K562 (cell line): ENCODE data around the gene ZFP3. TPM values are rescaled to one million over a fixed set of nuclear protein-coding genes. Genes with fewer than 3 reads are reported as not detected.

Experiments used
- AFF1 ChIP-seq, 2 experiments: fragments of 450-650 bp; IDR thresholded peaks; 2 replicates each; pipeline ENCODE4 v1.6.1; 2018; ENCODE audit warnings: mild to moderate bottlenecking in 2 of 2, low read depth in 1 of 2; ENCODE audit not compliant: partially characterized antibody in 2 of 2
- BRD4 ChIP-seq: fragments of 200-600 bp; sonication (generic); IDR thresholded peaks from 2 replicates; pipeline ENCODE4 v1.6.1; 2017; ENCODE audit warnings: inconsistent platforms
- CBFA2T3 ChIP-seq: fragments of 450-650 bp; IDR thresholded peaks from 2 replicates; pipeline ENCODE4 v1.6.1; 2017
- E2F5 ChIP-seq: sonication (generic); formaldehyde crosslinking; IDR thresholded peaks from 2 replicates; pipeline ENCODE4 v1.8.0; 2022; ENCODE audit warnings: mild to moderate bottlenecking, missing genetic modification reagents
- FOS ChIP-seq: IDR thresholded peaks from 3 replicates; pipeline ENCODE4 v1.6.1; 2011; ENCODE audit not compliant: insufficient read length; ENCODE audit errors: extremely low read depth
- FOXA3 ChIP-seq, 2 experiments: fragments of 450-650 bp in 1 of 2; sonication (generic) in 1 of 2; formaldehyde crosslinking; IDR thresholded peaks in 1 of 2; conservative IDR thresholded peaks in 1 of 2; 2 replicates each; pipeline versions ENCODE4 v1.4.0 to v1.8.0; 2020 to 2022; ENCODE audit warnings: mild to moderate bottlenecking in 2 of 2, missing genetic modification reagents in 1 of 2
- FOXJ3 ChIP-seq: sonication (generic); formaldehyde crosslinking; IDR thresholded peaks from 2 replicates; pipeline ENCODE4 v1.4.0; 2020; ENCODE audit warnings: mild to moderate bottlenecking, missing genetic modification reagents
- HMG20A ChIP-seq: fragments of 450-650 bp; formaldehyde crosslinking; conservative IDR thresholded peaks from 2 replicates; pipeline ENCODE4 v1.4.0; 2020; ENCODE audit warnings: mild to moderate bottlenecking, mixed read lengths
- HMG20B ChIP-seq: fragments of 250-450 bp; sonication (Bioruptor Pico); IDR thresholded peaks from 2 replicates; pipeline ENCODE4 v1.5.0; 2021; ENCODE audit warnings: mild to moderate bottlenecking
- NFATC3 ChIP-seq: fragments of 450-650 bp; IDR thresholded peaks from 2 replicates; pipeline ENCODE4 v1.6.1; 2017; ENCODE audit warnings: mild to moderate bottlenecking
- PBX2 ChIP-seq, 2 experiments: IDR thresholded peaks in 1 of 2; conservative IDR thresholded peaks in 1 of 2; 2 replicates each; pipeline ENCODE4 v1.6.1; 2016; ENCODE audit warnings: low read depth in 2 of 2, mild to moderate bottlenecking in 1 of 2, missing compliant biosample characterization in 1 of 2, missing genetic modification characterization in 1 of 2, moderate library complexity in 1 of 2
- PHF20 ChIP-seq: fragments of 450-650 bp; IDR thresholded peaks from 2 replicates; pipeline ENCODE4 v1.6.1; 2018; ENCODE audit not compliant: partially characterized antibody
- POLR2B ChIP-seq: fragments of 450-650 bp; IDR thresholded peaks from 2 replicates; pipeline ENCODE4 v1.6.1; 2018; ENCODE audit warnings: low read depth; ENCODE audit not compliant: partially characterized antibody
- SMARCA5 ChIP-seq: fragments of 450-650 bp; IDR thresholded peaks from 2 replicates; pipeline ENCODE4 v1.6.1; 2016
- UBTF ChIP-seq, 2 experiments: IDR thresholded peaks; 2 replicates each; pipeline ENCODE4 v1.6.1; 2012; ENCODE audit warnings: improper control_type of control experiment in 2 of 2, low read depth in 2 of 2, low read length in 2 of 2, borderline replicate concordance in 1 of 2
- ZFX ChIP-seq: sonication (generic); formaldehyde crosslinking; IDR thresholded peaks from 2 replicates; pipeline ENCODE4 v1.8.0; 2022; ENCODE audit warnings: mild to moderate bottlenecking, missing genetic modification reagents, moderate library complexity
- ZNF239 ChIP-seq: fragments of 250-450 bp; sonication (Bioruptor Pico); IDR thresholded peaks from 2 replicates; pipeline ENCODE4 v1.4.0; 2020; ENCODE audit warnings: mild to moderate bottlenecking
- ZNF3 ChIP-seq: fragments of 250-450 bp; sonication (Bioruptor Pico); IDR thresholded peaks from 2 replicates; pipeline ENCODE4 v1.5.0; 2021; ENCODE audit warnings: mild to moderate bottlenecking, moderate library complexity
- polyA plus RNA-seq, 8 experiments: library from polyadenylated mRNA; depleted of rRNA in 4 of 8; stranded (reverse) in 5 of 8; unstranded in 3 of 8; fragments of >200 nt; fragmentation: Nextera tagmentation in 2 of 8; fragmentation: Illumina TruSeq in 1 of 8; extraction: Ambion mirVana in 2 of 8; extraction: Trizol in 1 of 8; gene quantifications; 2 replicates each; pipeline versions ENCODE4 v1.2.1 to v1.2.3, GENCODE V29; 2011 to 2014; ENCODE audit warnings: inconsistent platforms in 1 of 8, missing spikeins in 1 of 8
- total RNA-seq, 7 experiments: library from RNA; depleted of rRNA in 6 of 7; stranded (reverse); fragments of >200 nt in 6 of 7; fragmentation: Illumina TruSeq in 2 of 7; extraction: Trizol in 2 of 7; gene quantifications; 2 replicates each; pipeline versions ENCODE4 v1.2.1 to v1.2.3, GENCODE V29; 2011 to 2021; ENCODE audit warnings: low replicate concordance in 1 of 7

The ZFP3 gene
- total and polyA plus RNA-seq, 9 of the 15 experiments (the other 6 are each of a cell fraction or from before 2014, with no cell fraction given) = 0.04 TPM; not detected in 8

GRCh38 chr17:5111402-5112204 is 33.3 kb downstream of the ZFP3 start, which contains the start of gene ZNF232 (continued):
- TF ChIP-seq PBX2 (CRISPR knock-in tag; IDR thresholded peaks at IDR 0.05; ENCODE audit: low read depth) = no peak
- no peak for TF ChIP-seq PBX2 (tag; conservative IDR thresholded peaks at IDR 0.05; ENCODE audit: low read depth)
- TF ChIP-seq HMG20A = no peak
- TF ChIP-seq BRD4 = no peak
- no peak for TF ChIP-seq NFATC3
- peak in 1 of 2 experiments; percentile 92 for TF ChIP-seq AFF1 (IDR thresholded peaks at IDR 0.05; ENCODE audit: low read depth in 1 of 2, partially characterized antibody in 2 of 2)
- no peak for TF ChIP-seq CBFA2T3
- no peak for TF ChIP-seq FOXA3 (CRISPR knock-in tag; conservative IDR thresholded peaks at IDR 0.05 in 1 of 2, IDR thresholded peaks at IDR 0.05 in 1 of 2)
- TF ChIP-seq UBTF (IDR thresholded peaks at IDR 0.05; ENCODE audit: borderline replicate concordance in 1 of 2, low read depth in 2 of 2, low read length in 2 of 2) = peak; percentile 72 to 89; a peak in 3 of 4 replicates
- TF ChIP-seq FOXJ3 = no peak
- TF ChIP-seq FOS = no peak
- TF ChIP-seq SMARCA5 = no peak
- no peak for TF ChIP-seq ZNF239
- TF ChIP-seq PHF20 = peak; percentile 38
- no peak for TF ChIP-seq HMG20B (CRISPR knock-in tag)
- TF ChIP-seq ZFX (CRISPR knock-in tag) = peak; percentile 78
- TF ChIP-seq E2F5 (CRISPR knock-in tag) = no peak
- no peak for TF ChIP-seq ZNF3 (CRISPR knock-in tag)
- peak; percentile 54 for TF ChIP-seq POLR2B
